Right atrium auricular region (tissue), 2 donors: Measurements from ENCODE around the gene BAIAP2L1. TPM values are rescaled to one million over a fixed set of nuclear protein-coding genes. Genes with fewer than 3 reads are reported as not detected.

Experiments
- DNase-seq: peaks from one replicate; pipeline ENCODE4 v3.0.0-alpha.2; 2019; ENCODE audit warnings: low spot score
- H3K27ac ChIP-seq, 2 donors: fragments of 200-600 bp; sonication (generic); 1 replicate in 1 of 2; 2 replicates in 1 of 2; pipeline ENCODE4 v1.5.1; 2016 to 2019
- H3K27me3 ChIP-seq, 2 donors: fragments of 200-600 bp; sonication (generic); one replicate each; pipeline versions ENCODE4 v1.5.1 to v1.6.0; 2017 to 2019
- H3K36me3 ChIP-seq: fragments of 200-600 bp; sonication (generic); one replicate; pipeline ENCODE4 v1.5.1; 2016
- H3K4me1 ChIP-seq, 2 donors: fragments of 200-600 bp; sonication (generic); one replicate each; pipeline versions ENCODE4 v1.5.1 to v1.6.0; 2017 to 2019
- H3K4me3 ChIP-seq, 2 donors: fragments of 200-600 bp; sonication (generic); 1 replicate in 1 of 2; 2 replicates in 1 of 2; pipeline ENCODE4 v1.5.1; 2017 to 2019; ENCODE audit warnings: mild to moderate bottlenecking in 1 of 2, moderate library complexity in 1 of 2
- H3K9me3 ChIP-seq, 2 donors: fragments of 200-600 bp; sonication (generic); one replicate each; pipeline ENCODE4 v1.5.1; 2019
- CTCF ChIP-seq, 2 donors: fragments of 200-600 bp; sonication (generic); IDR thresholded peaks; one replicate each; pipeline ENCODE4 v1.5.1; 2019; ENCODE audit warnings: antibody characterized with exemption in 2 of 2
- total RNA-seq, 2 donors: library from RNA; depleted of rRNA; stranded (reverse); fragments of >200 nt; gene quantifications; one replicate each; pipeline ENCODE4 v1.1.0, GENCODE V29; 2016

Gene BAIAP2L1
- total RNA-seq, 2 donors from 2014 or later = 1.1 to 1.7 TPM

GRCh38 chr7:98358706-98359105 is 42.2 kb downstream of the BAIAP2L1 start:
- no peaks in the 10 kb centered on the region for H3K36me3 ChIP-seq
- H3K4me3 ChIP-seq = no peak overlapping the region
- DNase-seq = no peak
- peaks cover 0 to 5% of the 10 kb centered on the region in 2 donors for H3K4me1 ChIP-seq
- H3K9me3 ChIP-seq = no peaks in the 10 kb centered on the region
- H3K27me3 ChIP-seq = no peaks in the 10 kb centered on the region
- no peak for TF ChIP-seq CTCF (IDR thresholded peaks at IDR 0.05)
- H3K27ac ChIP-seq = no peak overlapping the region

DNA sequence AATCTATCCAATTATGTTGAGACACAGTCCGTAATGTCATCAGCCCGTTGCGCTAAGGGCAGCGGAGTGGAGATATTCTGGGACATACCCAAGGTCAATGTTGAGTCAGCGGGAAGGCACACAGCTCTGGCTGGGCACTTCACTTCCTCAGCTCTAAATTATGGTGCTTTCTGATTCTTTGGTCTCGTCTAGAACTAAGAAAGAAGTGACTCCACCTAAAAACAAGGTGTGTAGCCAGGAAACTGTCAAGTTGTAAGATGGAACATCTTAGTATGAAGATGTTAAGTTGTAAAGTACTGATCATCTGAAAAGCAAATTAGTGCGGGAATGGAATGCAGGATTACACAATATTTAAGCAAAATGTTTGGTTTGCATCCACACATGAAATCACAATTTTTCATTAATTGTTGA is 43.1 kb downstream of the BAIAP2L1 start:
- no peak for TF ChIP-seq CTCF (IDR thresholded peaks at IDR 0.05)
- no peak overlapping the region for H3K27ac ChIP-seq
- no peaks in the 10 kb centered on the region for H3K9me3 ChIP-seq
- H3K4me1 ChIP-seq = peaks cover 0 to 5% of the 10 kb centered on the region in 2 donors
- no peaks in the 10 kb centered on the region for H3K36me3 ChIP-seq
- H3K27me3 ChIP-seq = no peaks in the 10 kb centered on the region
- H3K4me3 ChIP-seq = no peak overlapping the region
- no peak for DNase-seq

DNA sequence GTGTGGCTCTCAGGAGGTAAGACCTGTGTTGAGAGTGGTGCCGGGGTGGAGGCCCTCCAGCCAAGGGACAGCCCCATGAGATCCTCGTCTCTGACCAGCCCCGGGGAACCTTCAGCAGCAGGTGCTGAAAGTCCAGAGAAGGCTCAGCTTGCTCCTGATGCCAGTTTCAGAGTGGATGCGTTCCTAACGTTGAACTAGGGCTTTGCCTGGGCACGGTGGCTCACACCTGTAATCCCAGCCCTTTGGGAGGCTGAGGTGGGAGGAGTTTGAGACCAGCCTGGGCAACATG is 45.7 kb downstream of the BAIAP2L1 start:
- Histone ChIP-seq H3K9me3 (no peaks in the 10 kb centered on the region), H3K36me3 (no peaks in the 10 kb centered on the region), H3K27me3 (no peaks in the 10 kb centered on the region), H3K4me3 (no peak overlapping the region), H3K27ac (no peak overlapping the region), H3K4me1 (no peaks in the 10 kb centered on the region)
- DNase-seq = no peak
- TF ChIP-seq CTCF (IDR thresholded peaks at IDR 0.05) = no peak

DNA sequence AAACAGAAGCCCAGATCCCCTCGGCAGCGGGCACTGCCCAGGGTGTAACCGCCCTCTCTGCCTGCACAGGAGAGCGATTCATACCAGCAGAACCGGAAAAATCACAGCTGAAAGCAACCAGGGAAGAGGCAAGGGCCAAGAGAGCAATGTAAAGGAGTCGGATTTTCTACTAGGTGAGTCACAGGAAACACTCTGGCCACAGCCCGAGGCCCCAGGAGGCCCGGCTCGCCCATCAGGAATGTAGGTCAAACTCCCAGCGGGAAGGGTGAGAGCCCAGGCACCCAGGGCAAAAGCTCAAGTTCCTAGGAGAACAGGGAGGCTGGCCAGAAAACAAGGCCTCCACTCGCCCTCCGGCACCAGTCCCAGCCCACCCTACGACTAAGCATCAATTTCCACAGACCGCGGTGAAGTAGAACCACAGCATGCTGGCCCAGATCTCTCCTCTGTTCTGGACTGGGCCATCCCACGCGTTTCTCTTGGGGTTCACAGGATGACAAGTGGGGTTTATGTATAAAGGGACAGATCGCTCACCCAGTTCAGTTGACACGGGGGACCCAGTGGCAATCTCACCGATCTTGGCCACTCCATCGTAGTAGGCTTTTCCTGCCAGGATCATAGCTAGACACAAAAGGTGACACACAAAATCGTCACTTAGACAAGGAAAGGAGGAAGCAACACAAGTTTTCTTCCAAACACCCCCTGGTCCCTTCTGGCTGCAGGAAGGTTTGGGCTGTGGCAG is 46.2 kb downstream of the BAIAP2L1 start:
- Histone ChIP-seq H3K9me3 (no peaks in the 10 kb centered on the region), H3K36me3 (no peaks in the 10 kb centered on the region), H3K4me3 (no peak overlapping the region), H3K4me1 (no peaks in the 10 kb centered on the region), H3K27me3 (no peaks in the 10 kb centered on the region), H3K27ac (no peak overlapping the region)
- TF ChIP-seq CTCF (IDR thresholded peaks at IDR 0.05) = no peak
- DNase-seq = no peak

DNA sequence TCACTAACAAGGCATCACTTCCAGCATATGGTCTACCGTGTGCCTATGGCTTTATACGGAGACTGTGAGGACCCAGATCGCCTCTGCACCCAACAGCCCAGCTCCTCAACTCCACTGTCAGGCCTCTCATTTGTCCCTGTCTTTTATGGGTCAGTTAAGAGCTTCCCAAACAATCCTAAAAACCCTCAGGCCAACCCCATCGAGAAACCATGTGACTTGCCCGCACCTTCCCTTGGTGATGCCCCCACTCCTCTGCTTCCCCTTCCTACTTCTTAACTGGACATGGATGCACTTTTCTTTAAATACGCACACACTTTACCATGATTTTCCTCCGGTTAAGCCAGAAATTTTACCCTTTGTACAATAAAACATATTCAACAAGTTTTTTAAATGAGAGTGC is 46.8 kb downstream of the BAIAP2L1 start:
- H3K27me3 ChIP-seq = no peaks in the 10 kb centered on the region
- H3K9me3 ChIP-seq = no peaks in the 10 kb centered on the region
- H3K4me3 ChIP-seq = no peak overlapping the region
- DNase-seq = no peak
- TF ChIP-seq CTCF (IDR thresholded peaks at IDR 0.05) = no peak
- no peak overlapping the region for H3K27ac ChIP-seq
- no peaks in the 10 kb centered on the region for H3K4me1 ChIP-seq
- H3K36me3 ChIP-seq = no peaks in the 10 kb centered on the region

GRCh38 chr7:98352621-98353020 is 48.3 kb downstream of the BAIAP2L1 start:
- DNase-seq = no peak
- Histone ChIP-seq H3K36me3 (no peaks in the 10 kb centered on the region), H3K4me1 (no peaks in the 10 kb centered on the region)

More at GRCh38 chr7:98352621-98353020, 48.3 kb downstream of the BAIAP2L1 start:
- TF ChIP-seq CTCF (IDR thresholded peaks at IDR 0.05) = no peak
- Histone ChIP-seq H3K27ac (no peak overlapping the region), H3K27me3 (no peaks in the 10 kb centered on the region), H3K9me3 (no peaks in the 10 kb centered on the region), H3K4me3 (no peak overlapping the region)
